Loucy (cell line): Measurements from ENCODE around the gene AQP12A.

Experiments
- EZH2phosphoT487 ChIP-seq: fragments of 200-600 bp; IDR thresholded peaks from 2 replicates; pipeline ENCODE4 v1.6.1; 2018; ENCODE audit warnings: antibody characterized with exemption, mild to moderate bottlenecking, moderate library complexity, borderline replicate concordance
- TF ChIP-seq, protein P1 (sequence below): fragments of 200-600 bp; sonication (generic); conservative IDR thresholded peaks from 2 replicates; pipeline ENCODE4 v1.5.1; 2014; ENCODE audit warnings: mild to moderate bottlenecking, antibody characterized with exemption, low read length

DNA sequence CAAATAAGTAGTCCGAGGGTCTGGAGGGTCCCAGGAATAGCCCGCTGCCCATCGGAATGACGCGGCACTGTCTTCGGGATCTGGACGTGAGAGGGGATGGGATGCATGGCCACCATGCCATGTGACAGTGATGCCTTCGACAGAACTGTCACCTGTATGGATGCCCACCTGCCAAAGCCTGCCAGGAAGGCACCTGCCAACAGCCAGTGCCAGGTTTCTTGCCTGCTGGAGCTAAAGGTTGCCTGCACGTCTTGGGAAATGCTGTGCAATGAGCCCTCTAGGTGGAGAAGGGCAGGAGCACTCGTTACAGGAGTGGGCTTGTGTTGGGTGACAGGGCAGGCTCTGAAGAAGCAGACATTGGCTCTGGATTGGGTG, 45.9 kb upstream of the AQP12A start:
- TF ChIP-seq, protein P1, sequence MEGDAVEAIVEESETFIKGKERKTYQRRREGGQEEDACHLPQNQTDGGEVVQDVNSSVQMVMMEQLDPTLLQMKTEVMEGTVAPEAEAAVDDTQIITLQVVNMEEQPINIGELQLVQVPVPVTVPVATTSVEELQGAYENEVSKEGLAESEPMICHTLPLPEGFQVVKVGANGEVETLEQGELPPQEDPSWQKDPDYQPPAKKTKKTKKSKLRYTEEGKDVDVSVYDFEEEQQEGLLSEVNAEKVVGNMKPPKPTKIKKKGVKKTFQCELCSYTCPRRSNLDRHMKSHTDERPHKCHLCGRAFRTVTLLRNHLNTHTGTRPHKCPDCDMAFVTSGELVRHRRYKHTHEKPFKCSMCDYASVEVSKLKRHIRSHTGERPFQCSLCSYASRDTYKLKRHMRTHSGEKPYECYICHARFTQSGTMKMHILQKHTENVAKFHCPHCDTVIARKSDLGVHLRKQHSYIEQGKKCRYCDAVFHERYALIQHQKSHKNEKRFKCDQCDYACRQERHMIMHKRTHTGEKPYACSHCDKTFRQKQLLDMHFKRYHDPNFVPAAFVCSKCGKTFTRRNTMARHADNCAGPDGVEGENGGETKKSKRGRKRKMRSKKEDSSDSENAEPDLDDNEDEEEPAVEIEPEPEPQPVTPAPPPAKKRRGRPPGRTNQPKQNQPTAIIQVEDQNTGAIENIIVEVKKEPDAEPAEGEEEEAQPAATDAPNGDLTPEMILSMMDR: no peak
- no peak for TF ChIP-seq EZH2phosphoT487
